Activated CD8-positive, alpha-beta T cell treated with anti-CD3 and anti-CD28 coated beads, Interleukin-2, amount 10 ng/mL, durations not matched to agents 7 days and 5 days (primary cell): ENCODE measurements around the gene RRBP1. TPM values are rescaled to one million over a fixed set of nuclear protein-coding genes. Genes with fewer than 3 reads are reported as not detected.
A peak's percentile ranks its signal among the peaks of the same experiment; 100 is the strongest.
"Not testable (repeated sequence)": the region's sequence is repeated elsewhere in the genome, so short reads cannot be mapped to it uniquely, and the experiment has no call there.

ENCODE experiments used
- ATAC-seq: fragments of 150-1000 bp; cut with Tn5 transposase; one replicate; pipeline ENCODE4 v1.10.0; 2021; ENCODE audit warnings: moderate library complexity
- CTCF ChIA-PET: fragments of 350-600 bp; sonication (Branson Sonifier 250); formaldehyde crosslinking; loops from one replicate; lab custom pipeline; 2021; ENCODE audit warnings: antibody characterized with exemption; lab: Charles Lee
- POLR2A ChIA-PET: fragments of 350-600 bp; sonication (Branson Sonifier 250); formaldehyde crosslinking; loops from one replicate; lab custom pipeline; 2021; ENCODE audit warnings: antibody characterized with exemption; lab: Charles Lee
- DNase-seq: peaks from one replicate; pipeline ENCODE4 v3.0.0-alpha.2; 2020
- H3K27ac Mint-ChIP-seq: one replicate; pipeline ENCODE4 v1.8.0; 2021; ENCODE audit warnings: mild to moderate bottlenecking, mixed read lengths
- H3K27me3 Mint-ChIP-seq: one replicate; pipeline ENCODE4 v1.8.0; 2021; ENCODE audit warnings: low read depth, mixed read lengths
- H3K36me3 Mint-ChIP-seq: one replicate; pipeline ENCODE4 v1.8.0; 2021; ENCODE audit warnings: low read depth, mixed read lengths
- H3K4me1 Mint-ChIP-seq: one replicate; pipeline ENCODE4 v1.8.0; 2021; ENCODE audit warnings: low read depth, mixed read lengths
- H3K4me3 Mint-ChIP-seq: one replicate; pipeline ENCODE4 v1.8.0; 2021; ENCODE audit warnings: mild to moderate bottlenecking, mixed read lengths
- H3K9me3 Mint-ChIP-seq: one replicate; pipeline ENCODE4 v1.8.0; 2022; ENCODE audit warnings: mixed read lengths; ENCODE audit not compliant: insufficient read depth
- total RNA-seq, 2 experiments: library from RNA; stranded (reverse); gene quantifications; one replicate each; pipeline ENCODE4 v1.2.3, GENCODE V29; 2021

RRBP1 gene
- total RNA-seq, 2 experiments from 2014 or later = 64.3 to 66.7 TPM

DNA sequence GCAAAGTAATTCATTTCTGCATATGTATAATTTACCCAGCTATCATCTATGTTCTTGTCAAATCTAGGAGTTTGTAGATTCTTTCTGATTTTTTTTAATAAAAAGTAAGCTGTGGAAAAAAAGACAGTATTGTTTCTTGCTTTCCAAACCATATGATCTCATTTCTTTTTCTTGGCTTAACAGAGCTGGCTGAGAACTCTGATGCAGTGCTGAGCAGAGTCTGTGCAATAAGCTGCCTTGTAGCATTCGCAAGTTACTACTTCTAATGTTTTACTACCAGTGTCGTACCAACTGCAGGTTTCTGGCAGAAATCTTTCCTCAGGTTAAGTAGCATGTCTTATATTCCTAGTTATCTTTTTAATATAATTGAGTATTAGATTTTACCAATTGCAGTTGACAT is 15.6 kb downstream of the RRBP1 start:
- Mint-ChIP-seq H3K4me1 (peaks cover 56% of the 10 kb centered on the region), H3K27ac (no peak overlapping the region)
- POLR2A ChIA-PET = interaction anchor here (0.7 to 1.4 kb wide), 3 partner anchors 10 to 303 kb away, joined by 3 to 4 read pairs (median 3); partner anchors contain the start of gene RRBP1

DNA sequence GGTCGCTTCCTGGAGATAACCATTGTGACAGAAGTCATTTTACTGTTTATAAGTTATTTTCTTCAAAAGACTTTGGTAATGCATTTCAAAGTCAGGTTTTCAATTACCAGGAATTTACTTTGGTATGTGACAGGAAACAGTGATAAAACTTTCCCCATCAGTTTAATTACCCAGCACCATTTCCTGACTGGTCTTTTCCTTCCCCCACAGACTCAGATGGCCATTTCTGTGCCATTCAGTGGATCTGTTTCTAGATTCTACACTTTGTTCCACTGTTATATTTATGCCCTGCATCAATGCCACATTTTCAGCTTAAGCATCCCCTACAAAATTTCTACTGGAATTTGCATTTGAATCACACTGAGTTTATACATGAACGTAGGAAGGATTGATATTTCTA is 16.3 kb downstream of the RRBP1 start:
- Mint-ChIP-seq H3K4me1 (peaks cover 51% of the 10 kb centered on the region), H3K9me3 (no peaks in the 10 kb centered on the region), H3K36me3 (peaks cover 26% of the 10 kb centered on the region), H3K27me3 (no peaks in the 10 kb centered on the region), H3K27ac (peak overlapping the region; percentile 73), H3K4me3 (no peak overlapping the region)
- CTCF ChIA-PET = interaction anchor here (1.3 to 6.1 kb wide), 7 partner anchors 11 to 161 kb away, joined by 3 to 39 read pairs (median 8); partner anchors contain the start of gene RRBP1
- no peak for ATAC-seq
- POLR2A ChIA-PET = interaction anchor here (1.1 to 1.4 kb wide), 2 partner anchors 11 to 17 kb away, joined by 3 to 4 read pairs; partner anchors contain the start of gene RRBP1
- DNase-seq = no peak

More for the DNA sequence above, 15.6 kb downstream of the RRBP1 start:
- ATAC-seq (no peak), DNase-seq (no peak)
- Mint-ChIP-seq H3K27me3 (no peaks in the 10 kb centered on the region), H3K4me3 (no peak overlapping the region), H3K36me3 (peaks cover 26% of the 10 kb centered on the region), H3K9me3 (no peaks in the 10 kb centered on the region)
- CTCF ChIA-PET = interaction anchor here (0.6 to 6.1 kb wide), 7 partner anchors 10 to 162 kb away, joined by 3 to 39 read pairs (median 8); partner anchors contain the start of gene RRBP1

DNA sequence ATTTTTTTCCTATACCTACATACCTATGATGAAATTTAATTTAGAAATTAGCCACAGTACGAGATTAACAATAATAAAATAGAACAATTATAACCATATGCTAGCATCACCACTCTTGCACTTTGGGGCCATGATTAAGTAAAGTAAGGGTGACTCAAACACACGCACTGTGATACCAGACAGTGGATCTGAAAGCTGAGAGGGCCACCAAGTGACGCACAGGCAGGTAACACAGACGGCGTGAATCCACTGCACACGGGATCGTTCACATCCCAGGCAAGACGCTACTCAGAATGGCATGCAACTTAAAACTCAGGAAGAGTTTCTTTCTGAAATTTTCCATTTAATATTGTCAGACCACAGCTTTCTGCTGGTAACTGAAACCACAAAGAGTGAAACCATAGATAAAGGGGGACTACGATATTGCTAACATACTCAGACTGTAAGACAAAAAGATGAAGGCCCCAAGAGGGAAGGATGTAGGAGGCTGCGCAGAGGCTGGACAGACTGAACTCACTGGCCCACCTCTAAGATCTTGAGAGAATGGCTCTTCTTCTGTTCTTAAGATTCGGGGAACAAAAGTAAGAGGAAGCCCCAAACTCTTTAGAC is 17.9 kb downstream of the RRBP1 start:
- CTCF ChIA-PET = interaction anchor here (0.6 to 6.1 kb wide), 6 partner anchors 13 to 633 kb away, joined by 3 to 39 read pairs (median 4); partner anchors contain the start of gene RRBP1
- peak; percentile 69 for ATAC-seq
- Mint-ChIP-seq H3K4me3 (peak overlapping the region; percentile 20), H3K4me1 (peaks cover 51% of the 10 kb centered on the region), H3K36me3 (peaks cover 30% of the 10 kb centered on the region), H3K9me3 (peaks cover 7% of the 10 kb centered on the region), H3K27me3 (no peaks in the 10 kb centered on the region), H3K27ac (peak overlapping the region; percentile 76)
- no peak for DNase-seq
- POLR2A ChIA-PET = interaction anchor here (1.2 kb wide), 1 partner anchor 93 kb away, joined by 3 read pairs; no protein-coding TSS in a partner anchor

DNA sequence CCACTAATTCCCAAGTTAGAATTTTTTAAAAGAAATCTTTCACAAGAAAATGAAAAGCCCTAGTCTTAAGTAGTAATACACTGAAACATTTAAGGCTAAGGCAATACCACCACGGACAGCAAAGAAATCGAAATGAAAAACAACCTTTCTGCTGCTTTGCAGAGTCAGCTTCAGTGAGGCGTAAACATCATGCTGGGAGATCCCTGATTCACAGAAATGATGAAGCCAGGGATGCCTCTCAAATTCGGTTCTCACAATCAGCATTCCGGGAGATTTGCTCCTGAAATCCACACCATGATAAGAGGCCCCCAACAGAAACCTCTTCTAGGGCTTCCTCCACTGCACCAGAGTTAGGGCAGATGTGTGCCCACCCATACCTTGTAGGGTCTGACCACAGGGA is 18.6 kb downstream of the RRBP1 start:
- CTCF ChIA-PET = no interaction called here
- POLR2A ChIA-PET = no interaction called here

DNA sequence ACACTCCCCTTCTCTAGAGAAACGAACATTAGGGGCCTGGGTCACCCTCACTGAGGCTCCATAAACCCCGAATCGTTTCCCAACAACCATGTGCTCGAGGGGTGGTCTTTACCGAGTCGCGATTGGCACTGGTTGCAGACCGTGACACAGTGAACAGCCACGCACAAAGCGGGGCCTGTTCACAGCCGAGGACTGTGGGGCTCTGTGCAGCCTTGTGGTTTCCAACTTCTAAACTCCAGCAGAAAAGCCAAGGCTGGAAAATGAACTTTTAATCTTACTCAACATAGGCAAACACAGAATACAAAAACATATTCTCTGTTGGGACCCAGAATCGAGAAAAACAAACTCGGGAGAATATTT is 19.0 kb downstream of the RRBP1 start:
- H3K36me3 Mint-ChIP-seq = peaks cover 37% of the 10 kb centered on the region
- H3K4me1 Mint-ChIP-seq = peaks cover 52% of the 10 kb centered on the region
- no peak for ATAC-seq
- CTCF ChIA-PET = no interaction called here
- no peak for DNase-seq
- POLR2A ChIA-PET = no interaction called here
- H3K4me3 Mint-ChIP-seq = no peak overlapping the region
- H3K27ac Mint-ChIP-seq = no peak overlapping the region
- no peaks in the 10 kb centered on the region for H3K27me3 Mint-ChIP-seq
- peaks cover 7% of the 10 kb centered on the region for H3K9me3 Mint-ChIP-seq

More for the DNA sequence above, 18.6 kb downstream of the RRBP1 start:
- Mint-ChIP-seq H3K9me3 (peaks cover 7% of the 10 kb centered on the region), H3K4me1 (peaks cover 51% of the 10 kb centered on the region), H3K27me3 (no peaks in the 10 kb centered on the region), H3K36me3 (peaks cover 33% of the 10 kb centered on the region), H3K4me3 (no peak overlapping the region), H3K27ac (no peak overlapping the region)
- DNase-seq (no peak), ATAC-seq (no peak)

DNA sequence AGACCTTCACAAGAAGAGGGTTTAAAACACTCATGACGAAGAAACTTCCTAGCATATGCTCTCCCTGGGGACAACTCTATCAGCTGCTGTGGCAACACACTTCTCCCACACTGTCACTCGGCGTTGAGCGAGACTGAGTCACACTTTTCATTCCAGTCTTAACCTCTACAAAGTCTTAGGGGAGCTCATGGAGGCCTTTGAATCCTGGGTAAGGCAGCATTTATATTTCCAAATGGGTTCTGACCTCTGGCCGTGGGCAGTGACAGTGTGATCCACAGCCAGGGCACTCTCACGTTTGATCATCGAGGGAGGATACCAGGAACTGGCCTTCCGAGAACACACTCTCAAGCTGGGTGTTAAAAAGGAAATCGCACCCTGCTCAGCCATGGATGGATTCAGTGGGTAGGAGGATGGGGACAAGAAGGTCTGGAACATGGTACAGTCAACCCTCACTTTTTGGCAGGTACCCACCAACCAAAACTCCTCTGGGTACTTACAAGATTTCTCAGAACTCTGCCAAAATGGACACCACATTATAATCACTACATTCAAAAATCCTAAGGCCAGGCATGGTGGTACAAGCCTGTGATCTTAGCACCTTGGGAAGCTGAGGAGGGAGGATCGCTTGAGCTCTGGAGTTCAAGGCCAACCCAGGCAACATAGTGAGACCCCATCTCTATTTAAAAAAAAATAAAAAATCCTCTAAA is 19.6 kb downstream of the RRBP1 start:
- H3K4me3 Mint-ChIP-seq = peak overlapping the region; percentile 6
- peak overlapping the region; percentile 72 for H3K27ac Mint-ChIP-seq
- peaks cover 40% of the 10 kb centered on the region for H3K36me3 Mint-ChIP-seq
- CTCF ChIA-PET = no interaction called here
- no peaks in the 10 kb centered on the region for H3K27me3 Mint-ChIP-seq
- no peak for ATAC-seq
- H3K9me3 Mint-ChIP-seq = peaks cover 7% of the 10 kb centered on the region
- peaks cover 54% of the 10 kb centered on the region for H3K4me1 Mint-ChIP-seq
- POLR2A ChIA-PET = no interaction called here
- DNase-seq = no peak

DNA sequence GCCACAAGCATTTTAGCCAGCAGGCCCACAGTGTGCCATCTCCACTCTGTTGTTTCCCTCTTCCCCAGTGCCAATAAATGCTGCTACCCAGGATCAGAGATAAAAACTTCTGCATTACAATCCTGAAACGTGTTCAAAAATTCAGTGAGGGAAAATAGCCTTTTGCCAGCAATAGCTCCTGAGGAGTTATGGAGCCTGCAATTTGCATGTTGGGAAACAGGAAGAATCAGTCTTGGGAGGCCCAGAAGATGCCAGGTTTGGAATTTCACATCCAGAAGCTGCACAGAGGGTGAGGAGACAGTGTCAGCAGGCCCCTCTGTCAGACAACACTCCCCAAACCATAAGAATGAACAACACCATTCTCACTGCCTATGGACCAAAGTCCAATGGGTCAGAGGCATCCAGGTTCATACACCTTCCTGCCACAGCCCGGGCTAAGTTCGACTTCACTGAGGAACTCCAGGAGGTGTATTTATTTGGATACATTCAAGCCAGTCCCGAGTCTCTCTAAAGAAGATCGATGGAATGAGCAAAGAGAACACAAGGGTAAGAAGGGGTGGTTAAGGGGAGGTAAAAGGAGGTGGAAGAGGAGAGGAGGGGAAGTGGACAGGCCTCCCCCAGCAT is 20.8 kb downstream of the RRBP1 start:
- H3K27me3 Mint-ChIP-seq = no peaks in the 10 kb centered on the region
- H3K27ac Mint-ChIP-seq = no peak overlapping the region
- no peak for DNase-seq
- H3K4me3 Mint-ChIP-seq = no peak overlapping the region
- ChIA-PET POLR2A (interaction anchor here (0.6 kb wide), 1 partner anchor 29 kb away, joined by 3 read pairs; no protein-coding TSS in a partner anchor), CTCF (no interaction called here)
- peaks cover 7% of the 10 kb centered on the region for H3K9me3 Mint-ChIP-seq
- H3K36me3 Mint-ChIP-seq = peaks cover 44% of the 10 kb centered on the region
- ATAC-seq = no peak
- peaks cover 53% of the 10 kb centered on the region for H3K4me1 Mint-ChIP-seq

DNA sequence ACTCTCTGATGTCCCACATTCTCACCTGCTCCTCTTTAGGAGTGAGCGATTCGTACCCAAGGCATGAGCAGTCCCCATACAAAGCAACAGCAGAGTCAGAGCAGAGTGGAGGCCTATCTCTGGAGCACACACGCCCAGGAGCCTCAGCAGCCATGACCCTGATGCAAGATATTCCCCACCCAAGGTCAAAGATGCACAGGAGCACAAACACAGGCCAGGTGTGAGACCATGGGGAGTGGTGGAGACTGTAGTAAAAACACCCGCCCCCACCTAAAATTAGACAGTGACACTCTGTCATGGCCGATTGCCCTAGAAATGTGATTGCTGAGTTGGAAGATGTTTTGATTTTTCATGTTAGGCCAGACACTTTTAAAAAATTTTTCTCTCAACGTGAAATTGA is 21.4 kb downstream of the RRBP1 start:
- Mint-ChIP-seq H3K36me3 (peaks cover 45% of the 10 kb centered on the region), H3K9me3 (peaks cover 7% of the 10 kb centered on the region), H3K4me3 (no peak overlapping the region), H3K27ac (no peak overlapping the region), H3K4me1 (peaks cover 51% of the 10 kb centered on the region), H3K27me3 (no peaks in the 10 kb centered on the region)
- ATAC-seq = no peak
- ChIA-PET POLR2A (interaction anchor here (0.6 kb wide), 1 partner anchor 30 kb away, joined by 3 read pairs; no protein-coding TSS in a partner anchor), CTCF (no interaction called here)
- DNase-seq = no peak

DNA sequence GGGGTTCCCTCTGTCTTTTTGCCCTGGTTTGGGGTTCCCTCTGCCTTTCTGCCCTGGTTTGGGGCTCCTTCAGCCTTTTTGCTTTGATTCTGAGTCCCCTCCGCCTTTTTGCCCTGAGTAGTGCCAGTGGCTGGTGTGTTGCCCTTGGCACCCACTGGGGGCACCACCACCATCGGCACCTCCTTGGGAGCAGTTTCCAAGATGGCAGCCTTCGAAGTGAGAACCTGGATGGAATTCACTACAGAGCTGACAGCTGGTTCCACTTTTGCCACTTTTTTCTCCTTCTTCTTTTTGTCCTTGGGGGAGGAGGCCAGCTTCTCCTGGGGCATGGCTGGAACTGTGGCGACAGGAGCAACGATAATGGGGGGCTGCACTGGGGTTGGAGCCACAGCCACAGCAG is 22.2 kb downstream of the RRBP1 start:
- H3K36me3 Mint-ChIP-seq = peaks cover 47% of the 10 kb centered on the region
- ChIA-PET CTCF (no interaction called here), POLR2A (no interaction called here)
- DNase-seq = no peak
- no peaks in the 10 kb centered on the region for H3K27me3 Mint-ChIP-seq
- H3K4me1 Mint-ChIP-seq = peaks cover 44% of the 10 kb centered on the region
- H3K4me3 Mint-ChIP-seq = no peak overlapping the region
- H3K27ac Mint-ChIP-seq = no peak overlapping the region
- no peak for ATAC-seq
- peaks cover 7% of the 10 kb centered on the region for H3K9me3 Mint-ChIP-seq

DNA sequence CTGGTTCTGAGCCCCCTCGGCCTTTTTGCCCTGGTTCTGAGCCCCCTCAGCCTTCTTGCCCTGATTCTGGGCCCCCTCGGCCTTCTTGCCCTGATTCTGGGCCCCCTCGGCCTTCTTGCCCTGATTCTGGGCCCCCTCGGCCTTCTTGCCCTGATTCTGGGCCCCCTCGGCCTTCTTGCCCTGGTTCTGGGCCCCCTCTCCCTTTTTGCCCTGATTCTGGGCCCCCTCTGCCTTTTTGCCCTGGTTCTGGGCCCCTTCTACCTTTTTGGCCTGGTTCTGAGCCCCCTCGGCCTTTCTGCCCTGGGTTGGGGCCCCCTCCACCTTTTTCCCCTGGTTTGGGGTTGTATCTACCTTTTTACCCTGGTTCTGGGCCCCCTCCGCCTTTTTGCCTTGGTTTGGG is 22.7 kb downstream of the RRBP1 start:
- DNase-seq, H3K9me3 Mint-ChIP-seq, H3K4me3 Mint-ChIP-seq, POLR2A ChIA-PET, H3K27me3 Mint-ChIP-seq, ATAC-seq, H3K27ac Mint-ChIP-seq, CTCF ChIA-PET: not testable (repeated sequence)
- peaks cover 39% of the 10 kb centered on the region for H3K4me1 Mint-ChIP-seq
- H3K36me3 Mint-ChIP-seq = peaks cover 50% of the 10 kb centered on the region

DNA sequence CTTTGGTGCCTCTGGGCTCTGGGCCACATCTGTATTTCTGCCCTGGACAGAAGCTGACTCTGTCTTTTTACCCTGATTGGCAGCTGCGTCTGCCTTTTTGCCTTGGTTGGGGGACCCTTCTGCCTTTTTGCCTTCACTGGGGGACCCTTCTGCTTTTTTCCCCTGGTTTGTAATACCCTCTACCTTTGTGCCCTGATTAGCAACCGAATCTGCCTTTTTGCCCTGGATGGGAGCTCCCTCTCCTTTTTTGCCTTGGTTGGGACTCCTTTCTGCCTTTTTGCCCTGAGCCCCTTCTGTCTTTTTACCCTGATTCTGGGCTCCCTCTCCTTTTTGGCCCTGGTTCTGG is 23.4 kb downstream of the RRBP1 start:
- CTCF ChIA-PET = interaction anchor here (1.3 kb wide), 1 partner anchor 24 kb away, joined by 3 read pairs; no protein-coding TSS in a partner anchor

More for the DNA sequence above, 23.4 kb downstream of the RRBP1 start:
- peaks cover 52% of the 10 kb centered on the region for H3K36me3 Mint-ChIP-seq
- POLR2A ChIA-PET = no interaction called here
- H3K9me3 Mint-ChIP-seq = peaks cover 7% of the 10 kb centered on the region
- no peak overlapping the region for H3K27ac Mint-ChIP-seq
- H3K4me3 Mint-ChIP-seq = no peak overlapping the region
- no peak for ATAC-seq
- no peak for DNase-seq
- no peaks in the 10 kb centered on the region for H3K27me3 Mint-ChIP-seq
- peaks cover 32% of the 10 kb centered on the region for H3K4me1 Mint-ChIP-seq
